KMS-11 (cell line): ENCODE data around the gene CEACAM8.
"Not testable (repeated sequence)": the region's sequence is repeated elsewhere in the genome, so short reads cannot be mapped to it uniquely, and the experiment has no call there.

Experiments
- H2AFZ ChIP-seq: fragments of 200-600 bp; sonication (generic); 2 replicates; pipeline ENCODE4 v1.6.1; 2016; ENCODE audit warnings: antibody characterized with exemption, mixed run types, low read depth
- H3K27ac ChIP-seq: fragments of 200-600 bp; sonication (generic); 2 replicates; pipeline ENCODE4 v1.6.1; 2016; ENCODE audit warnings: mild to moderate bottlenecking, mixed run types
- H3K27me3 ChIP-seq: fragments of 200-600 bp; sonication (generic); 2 replicates; pipeline ENCODE4 v1.6.1; 2017; ENCODE audit warnings: mild to moderate bottlenecking, low read depth, mixed run types, moderate library complexity; ENCODE audit not compliant: insufficient read depth
- H3K36me3 ChIP-seq: fragments of 200-600 bp; sonication (generic); 2 replicates; pipeline ENCODE4 v1.6.1; 2017; ENCODE audit warnings: mild to moderate bottlenecking, mixed run types; ENCODE audit not compliant: insufficient read depth
- H3K4me1 ChIP-seq: fragments of 200-600 bp; sonication (generic); 2 replicates; pipeline ENCODE4 v1.6.1; 2016; ENCODE audit warnings: mild to moderate bottlenecking, low read depth, mixed run types; ENCODE audit not compliant: poor library complexity, severe bottlenecking
- H3K4me2 ChIP-seq: fragments of 200-600 bp; sonication (generic); 2 replicates; pipeline ENCODE4 v1.7.0; 2016; ENCODE audit warnings: mild to moderate bottlenecking, mixed run types
- H3K4me3 ChIP-seq: fragments of 200-600 bp; sonication (generic); IDR thresholded peaks from 2 replicates; pipeline ENCODE4 v1.6.1; 2017; ENCODE audit warnings: low read depth, low read length, mixed read lengths; ENCODE audit not compliant: insufficient read depth
- H3K79me2 ChIP-seq: fragments of 200-600 bp; sonication (generic); 2 replicates; pipeline ENCODE4 v1.6.1; 2016; ENCODE audit warnings: low read depth, mixed run types; ENCODE audit not compliant: insufficient read depth
- H3K9ac ChIP-seq: fragments of 200-600 bp; sonication (generic); 2 replicates; pipeline ENCODE4 v1.6.1; 2016; ENCODE audit warnings: mild to moderate bottlenecking, mixed run types
- H4K20me1 ChIP-seq: fragments of 200-600 bp; sonication (generic); 2 replicates; pipeline ENCODE4 v1.6.1; 2016; ENCODE audit warnings: mild to moderate bottlenecking, mixed run types; ENCODE audit not compliant: insufficient read depth
- TF ChIP-seq, protein P1 (sequence below): fragments of 200-600 bp; sonication (generic); conservative IDR thresholded peaks from 2 replicates; pipeline ENCODE4 v1.6.1; 2017; ENCODE audit warnings: low read depth, mild to moderate bottlenecking, antibody characterized with exemption, low read length, moderate library complexity, mixed read lengths

CEACAM8 gene

GRCh38 chr19:42594617-42595489 is at the start of gene CEACAM8:
TSS of gene CEACAM8 (minus strand) at chr19:42594924. CDS start at chr19:42594828, 96 bp downstream.
- H3K36me3 ChIP-seq: no peaks in the 10 kb centered on the region
- no peak within 1 kb of the TSS for H3K9ac ChIP-seq
- TF ChIP-seq, protein P1, sequence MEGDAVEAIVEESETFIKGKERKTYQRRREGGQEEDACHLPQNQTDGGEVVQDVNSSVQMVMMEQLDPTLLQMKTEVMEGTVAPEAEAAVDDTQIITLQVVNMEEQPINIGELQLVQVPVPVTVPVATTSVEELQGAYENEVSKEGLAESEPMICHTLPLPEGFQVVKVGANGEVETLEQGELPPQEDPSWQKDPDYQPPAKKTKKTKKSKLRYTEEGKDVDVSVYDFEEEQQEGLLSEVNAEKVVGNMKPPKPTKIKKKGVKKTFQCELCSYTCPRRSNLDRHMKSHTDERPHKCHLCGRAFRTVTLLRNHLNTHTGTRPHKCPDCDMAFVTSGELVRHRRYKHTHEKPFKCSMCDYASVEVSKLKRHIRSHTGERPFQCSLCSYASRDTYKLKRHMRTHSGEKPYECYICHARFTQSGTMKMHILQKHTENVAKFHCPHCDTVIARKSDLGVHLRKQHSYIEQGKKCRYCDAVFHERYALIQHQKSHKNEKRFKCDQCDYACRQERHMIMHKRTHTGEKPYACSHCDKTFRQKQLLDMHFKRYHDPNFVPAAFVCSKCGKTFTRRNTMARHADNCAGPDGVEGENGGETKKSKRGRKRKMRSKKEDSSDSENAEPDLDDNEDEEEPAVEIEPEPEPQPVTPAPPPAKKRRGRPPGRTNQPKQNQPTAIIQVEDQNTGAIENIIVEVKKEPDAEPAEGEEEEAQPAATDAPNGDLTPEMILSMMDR: no peak
- H2AFZ ChIP-seq: no peak within 1 kb of the TSS
- H3K79me2 ChIP-seq: no peaks in the 10 kb centered on the region
- H3K4me1 ChIP-seq: no peaks in the 10 kb centered on the region
- no peaks in the 10 kb centered on the region for H4K20me1 ChIP-seq
- no peak within 1 kb of the TSS for H3K4me2 ChIP-seq
- no peak within 1 kb of the TSS for H3K27ac ChIP-seq
- no peak within 1 kb of the TSS for H3K4me3 ChIP-seq
- no peaks in the 10 kb centered on the region for H3K27me3 ChIP-seq

- not testable (repeated sequence) for H3K9ac ChIP-seq, H3K4me3 ChIP-seq, H3K4me1 ChIP-seq, H3K27ac ChIP-seq, H4K20me1 ChIP-seq, H3K4me2 ChIP-seq, H3K79me2 ChIP-seq, H2AFZ ChIP-seq, H3K36me3 ChIP-seq, H3K27me3 ChIP-seq
These were observed 44.8 kb upstream of the CEACAM8 start for GRCh38 chr19:42639324-42640092.

GRCh38 chr19:42635233-42635539 is 40.5 kb upstream of the CEACAM8 start:
- Histone ChIP-seq H3K9ac (no peak overlapping the region), H3K4me2 (no peak overlapping the region), H3K4me3 (no peak overlapping the region), H4K20me1 (no peaks in the 10 kb centered on the region), H3K4me1 (no peaks in the 10 kb centered on the region), H3K36me3 (no peaks in the 10 kb centered on the region), H3K27me3 (no peaks in the 10 kb centered on the region), H3K27ac (no peak overlapping the region), H3K79me2 (no peaks in the 10 kb centered on the region), H2AFZ (peak overlapping the region; percentile 61; the same call in 1 of the 2 replicates)
- TF ChIP-seq, protein P1: no peak; the same call in none of the 2 replicates

DNA sequence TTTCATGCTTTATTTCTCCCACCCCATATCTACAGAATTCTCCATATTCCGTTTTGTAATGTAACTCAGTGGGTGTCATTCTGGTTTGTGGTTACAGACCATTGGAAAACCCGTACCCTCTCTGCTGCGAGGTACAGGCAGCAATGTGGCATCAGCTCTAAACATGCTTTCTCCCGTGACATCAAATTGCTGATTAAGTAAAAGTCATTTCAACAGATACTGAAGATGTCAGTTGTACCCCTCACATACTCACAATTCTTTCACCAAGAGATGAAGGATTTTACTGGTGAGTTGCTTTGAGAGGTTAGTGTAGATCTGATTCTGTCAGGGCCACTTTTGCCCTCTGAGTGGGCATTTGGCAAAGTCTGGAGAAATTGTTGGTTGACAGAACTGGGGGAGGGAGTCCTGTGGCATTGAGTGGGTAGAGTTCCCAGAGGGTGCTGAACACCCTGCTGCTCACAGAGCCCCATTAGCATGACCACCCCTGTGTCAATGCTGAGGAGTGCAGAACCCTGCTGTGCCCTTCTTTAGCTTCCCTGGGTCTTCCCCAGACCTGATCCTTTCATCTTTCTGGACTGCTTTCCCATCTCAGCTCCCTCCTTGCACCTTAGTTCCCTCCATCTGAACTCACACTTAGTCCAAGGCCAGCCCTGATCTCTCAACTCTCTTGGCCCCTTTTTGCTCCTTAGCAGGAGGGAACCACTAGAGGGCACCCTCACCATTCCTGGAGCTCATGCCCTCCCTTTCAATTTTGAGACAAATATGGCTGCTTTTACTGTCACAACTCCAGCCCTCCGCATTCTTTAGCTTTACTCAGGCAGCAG is 39.9 kb upstream of the CEACAM8 start:
- no peaks in the 10 kb centered on the region for H4K20me1 ChIP-seq
- no peaks in the 10 kb centered on the region for H3K79me2 ChIP-seq
- H3K4me1 ChIP-seq: no peaks in the 10 kb centered on the region
- TF ChIP-seq, protein P1: peak; percentile 86
- no peak overlapping the region for H3K9ac ChIP-seq
- no peaks in the 10 kb centered on the region for H3K36me3 ChIP-seq
- H3K27me3 ChIP-seq: no peaks in the 10 kb centered on the region
- H3K27ac ChIP-seq: no peak overlapping the region
- H3K4me2 ChIP-seq: no peak overlapping the region
- peak overlapping the region; percentile 61; the same call in 1 of the 2 replicates for H2AFZ ChIP-seq
- H3K4me3 ChIP-seq: no peak overlapping the region
